Germinal center (tissue), 1 donor: ENCODE measurements around the gene MLN.

Experiments used
- DNase-seq: peaks from one replicate; pipeline ENCODE4 v3.0.0; 2012; ENCODE audit warnings: mixed read lengths, low spot score

The MLN gene

DNA sequence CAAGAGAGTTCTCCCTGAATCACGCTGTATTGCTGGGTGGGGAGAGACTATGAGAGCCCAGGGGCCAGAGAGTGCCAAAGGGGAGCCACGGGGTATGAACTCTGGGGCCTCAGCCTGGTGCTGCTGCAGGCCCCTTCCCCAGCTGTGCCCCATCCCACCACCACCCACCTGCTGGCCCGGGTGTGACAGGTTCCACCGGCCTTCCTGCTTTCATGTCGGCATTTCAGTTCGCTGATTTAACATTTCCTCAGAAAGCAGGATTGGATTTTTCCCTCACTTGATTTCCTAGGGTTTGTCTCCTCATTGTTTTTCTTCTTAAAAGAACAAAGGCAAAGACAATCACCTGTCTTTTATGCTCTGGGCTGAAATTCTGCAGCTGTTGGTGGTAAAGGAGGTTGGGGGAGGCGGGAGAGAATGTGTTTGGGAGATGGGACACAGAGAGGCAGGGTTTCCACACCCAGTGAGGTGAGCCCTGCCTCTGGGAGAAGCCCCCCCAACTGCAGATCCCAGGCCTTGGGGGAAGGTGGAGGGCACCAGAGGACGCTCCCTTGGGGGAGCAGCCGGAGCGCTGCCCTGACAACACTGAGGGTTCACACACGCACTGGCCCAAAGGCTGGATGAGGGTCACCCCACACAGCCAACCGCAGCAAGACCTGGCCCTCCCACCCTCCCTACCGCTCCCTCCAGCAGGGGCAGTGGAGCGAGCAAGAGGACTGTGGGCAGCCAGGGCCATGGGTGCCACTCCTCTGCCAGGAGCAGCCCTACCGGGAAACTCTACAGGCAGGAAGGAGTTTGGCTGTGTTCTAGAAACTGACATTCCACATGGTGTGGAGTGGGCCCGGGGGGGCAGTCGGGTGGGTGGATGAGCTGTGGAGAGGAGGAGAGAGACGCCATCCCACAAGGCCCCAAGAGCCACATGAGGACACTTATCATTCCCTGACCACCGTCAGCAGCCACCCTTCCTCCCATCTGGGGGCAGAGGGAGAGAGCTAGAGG is 10.5 kb upstream of the MLN start:
- DNase-seq = no peak

DNA sequence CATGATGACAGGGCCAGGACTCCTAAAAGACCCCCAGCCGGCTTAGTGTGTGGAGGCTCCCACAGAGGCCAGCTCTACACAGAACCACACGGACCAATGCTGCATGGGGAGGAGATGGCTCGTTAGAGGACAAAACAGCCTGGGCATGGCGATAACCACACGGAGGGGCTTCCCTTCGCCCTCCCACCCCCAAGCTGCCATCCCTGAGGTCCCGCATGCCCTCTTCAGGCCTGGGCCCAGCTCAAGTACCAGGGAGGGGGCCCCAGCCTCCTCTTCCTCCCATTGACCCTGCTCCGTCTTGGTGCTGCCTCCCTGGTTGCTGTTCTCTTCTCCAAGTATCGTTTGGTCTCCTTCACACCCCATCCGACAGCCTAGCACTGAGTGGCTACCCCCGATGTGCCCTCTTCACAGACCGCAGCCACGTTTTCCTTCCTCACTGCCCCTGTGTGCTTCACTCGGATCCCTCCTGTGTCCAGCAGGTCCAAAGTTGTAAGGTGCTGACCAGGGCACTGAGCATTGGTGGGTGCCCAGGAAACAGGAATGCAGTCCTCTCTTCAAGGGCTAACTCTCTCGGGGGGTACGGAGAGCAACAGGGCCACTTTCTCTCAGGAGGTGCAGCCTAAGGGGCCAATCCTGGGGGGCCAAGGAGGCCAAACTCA is 9.6 kb upstream of the MLN start:
- no peak for DNase-seq

DNA sequence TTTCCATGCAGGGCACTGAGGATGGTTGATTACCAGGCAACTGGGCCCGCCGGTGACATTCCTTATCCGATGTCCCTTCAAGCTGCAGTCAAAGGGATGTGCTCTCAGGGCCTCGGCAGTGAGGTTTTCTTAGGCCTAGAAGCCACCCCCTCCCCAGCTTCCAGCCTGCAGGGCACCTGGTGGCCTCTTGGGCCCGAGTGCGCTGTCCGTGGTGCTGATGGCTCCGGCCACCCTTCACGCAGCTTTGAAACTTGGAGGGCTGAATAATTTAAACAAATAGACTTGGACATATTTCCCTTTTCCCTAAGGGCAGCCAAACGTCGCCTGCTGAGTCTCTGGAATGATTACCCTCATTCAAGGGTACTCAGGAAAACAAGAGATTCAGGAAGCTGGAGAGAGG is 8.9 kb upstream of the MLN start:
- DNase-seq = peak; percentile 35

DNA sequence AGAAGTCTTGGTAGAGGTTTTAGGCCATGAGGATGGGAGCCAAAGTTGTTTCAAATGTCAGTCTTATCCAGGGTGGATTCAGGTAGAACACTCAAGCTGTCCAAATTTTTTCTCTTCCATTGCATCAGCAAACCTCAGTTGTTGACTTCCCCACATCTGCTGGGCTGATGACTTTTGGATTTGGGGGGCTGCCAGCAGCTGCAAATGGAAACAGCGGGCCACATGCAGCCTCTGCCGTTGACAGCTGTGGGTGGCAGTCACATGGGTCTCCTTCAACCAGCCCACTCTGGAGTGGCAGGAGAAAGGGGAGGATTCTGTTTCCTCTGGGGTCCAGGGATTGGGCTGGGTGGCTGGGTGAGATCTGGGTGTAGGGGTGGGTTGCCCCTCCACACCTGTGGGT is 5.8 kb upstream of the MLN start:
- DNase-seq = no peak

DNA sequence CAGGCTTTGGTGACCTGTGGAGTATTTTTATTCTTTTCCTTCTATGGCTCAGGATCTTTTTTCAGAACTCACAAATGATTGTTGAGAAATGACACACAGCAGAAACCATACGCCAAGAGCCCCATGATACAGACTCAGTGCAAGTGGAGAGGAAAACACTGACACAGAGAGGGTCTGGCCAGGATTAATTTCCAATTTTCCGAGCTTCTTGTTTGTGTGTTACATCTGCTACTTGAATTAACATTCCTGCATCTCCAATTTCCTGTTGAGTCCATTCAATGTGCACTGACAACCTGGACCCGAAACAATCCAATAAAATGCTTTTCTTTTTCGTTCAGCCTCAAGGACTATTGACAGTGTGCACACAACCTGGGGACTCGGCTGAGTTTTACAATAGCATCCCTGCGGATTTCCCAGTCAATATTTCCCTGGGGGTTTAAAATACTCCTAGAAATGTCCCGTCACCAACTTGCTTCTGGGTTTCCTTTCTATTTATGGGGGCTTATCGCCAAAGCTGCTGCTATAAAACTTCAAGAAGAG is 4.9 kb upstream of the MLN start:
- DNase-seq = no peak

DNA sequence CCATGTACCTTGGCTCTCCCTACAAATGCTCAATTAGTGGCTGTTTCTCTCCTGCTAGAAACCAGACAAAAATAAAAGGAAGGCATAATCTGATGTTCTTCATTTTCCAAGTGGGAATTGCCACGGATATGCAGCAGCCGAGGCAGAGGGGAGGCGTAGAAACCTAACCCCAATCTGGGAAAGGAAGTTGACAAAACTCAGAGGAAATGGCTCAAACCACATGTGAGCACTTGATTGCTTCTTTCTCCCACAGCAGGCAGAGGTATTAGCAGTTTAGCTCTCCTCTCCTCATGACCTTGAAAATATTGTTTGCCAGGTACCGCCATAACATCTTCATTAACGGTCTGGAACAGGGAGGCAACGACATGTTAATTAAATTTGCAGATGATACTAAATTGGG is 3.8 kb upstream of the MLN start:
- no peak for DNase-seq

DNA sequence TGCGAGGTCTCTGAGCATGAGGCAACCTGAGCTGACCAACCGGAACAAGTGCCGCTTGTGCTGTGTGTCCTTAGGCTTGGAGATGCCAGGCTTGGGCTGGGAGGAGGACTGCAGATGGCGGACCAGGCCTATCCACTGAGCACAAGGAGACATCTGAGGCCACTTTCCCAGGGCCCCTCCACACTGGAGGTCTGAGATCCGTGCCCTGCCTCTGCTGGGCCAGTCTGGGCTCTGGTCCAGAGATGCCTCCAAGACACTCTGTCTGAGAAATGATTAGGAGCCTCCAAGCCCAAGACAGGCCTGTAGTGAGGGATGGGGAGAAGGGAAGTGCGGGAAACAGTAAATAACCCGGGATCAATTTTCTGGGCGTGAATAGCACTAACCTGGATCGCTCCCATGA is 3.0 kb upstream of the MLN start:
- no peak for DNase-seq

DNA sequence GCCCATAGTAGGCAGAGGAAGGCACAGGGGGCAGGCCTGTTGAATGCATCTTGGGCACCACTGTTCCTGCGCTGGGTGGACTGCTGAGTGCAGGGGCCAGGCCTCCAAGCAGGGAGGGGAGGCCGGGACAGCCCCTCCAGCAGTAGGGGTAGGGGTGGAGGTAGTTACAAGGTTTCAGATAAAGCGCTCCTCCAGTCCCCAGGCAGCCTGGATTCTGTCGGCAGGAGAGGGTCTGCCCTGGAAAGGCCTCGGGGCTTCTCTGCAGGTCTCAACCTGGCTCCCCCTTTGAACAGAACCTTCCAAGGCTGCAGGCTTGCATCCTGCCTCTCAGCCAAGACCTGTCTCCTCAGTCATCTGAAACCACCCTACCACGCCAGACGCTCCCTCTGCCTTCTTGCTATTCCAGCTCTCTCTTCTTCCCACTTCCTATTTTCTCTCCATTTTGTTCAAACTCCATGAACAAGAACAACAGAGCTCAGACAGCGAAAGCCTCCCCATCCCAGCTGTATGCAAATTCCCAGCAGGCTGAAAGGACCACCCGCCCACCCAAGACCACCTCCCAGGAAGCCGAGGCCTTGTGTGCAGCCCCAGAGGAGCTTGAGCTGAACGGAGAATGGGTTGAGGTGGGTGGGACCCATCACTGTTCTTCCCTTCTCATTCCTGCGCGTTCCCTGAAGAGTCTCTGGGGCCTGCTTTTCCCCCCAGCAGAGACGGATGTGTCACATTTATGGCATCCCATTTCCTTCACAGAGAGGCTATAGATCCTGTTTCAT is 1.4 kb downstream of the MLN start:
- no peak for DNase-seq

DNA sequence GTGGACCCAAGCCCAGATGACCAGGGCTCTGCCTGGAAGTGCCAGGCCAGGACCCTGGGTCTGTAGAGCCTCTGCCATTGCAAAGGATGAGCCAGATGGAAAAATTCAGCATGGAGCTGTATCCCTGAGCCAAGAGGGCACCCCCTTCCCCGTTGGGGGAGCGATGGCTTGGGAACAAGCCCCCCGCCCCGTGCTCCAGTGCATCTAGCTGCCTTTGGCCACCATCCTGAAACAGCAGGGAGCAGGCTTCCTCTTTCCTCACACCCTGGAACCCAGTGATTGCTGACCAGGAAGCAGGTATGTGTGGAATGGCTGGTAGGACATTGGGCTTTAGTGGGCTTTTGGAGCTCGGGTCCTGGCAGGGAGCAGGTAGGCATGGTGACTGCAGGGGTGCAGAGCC is 2.2 kb downstream of the MLN start:
- DNase-seq = no peak

DNA sequence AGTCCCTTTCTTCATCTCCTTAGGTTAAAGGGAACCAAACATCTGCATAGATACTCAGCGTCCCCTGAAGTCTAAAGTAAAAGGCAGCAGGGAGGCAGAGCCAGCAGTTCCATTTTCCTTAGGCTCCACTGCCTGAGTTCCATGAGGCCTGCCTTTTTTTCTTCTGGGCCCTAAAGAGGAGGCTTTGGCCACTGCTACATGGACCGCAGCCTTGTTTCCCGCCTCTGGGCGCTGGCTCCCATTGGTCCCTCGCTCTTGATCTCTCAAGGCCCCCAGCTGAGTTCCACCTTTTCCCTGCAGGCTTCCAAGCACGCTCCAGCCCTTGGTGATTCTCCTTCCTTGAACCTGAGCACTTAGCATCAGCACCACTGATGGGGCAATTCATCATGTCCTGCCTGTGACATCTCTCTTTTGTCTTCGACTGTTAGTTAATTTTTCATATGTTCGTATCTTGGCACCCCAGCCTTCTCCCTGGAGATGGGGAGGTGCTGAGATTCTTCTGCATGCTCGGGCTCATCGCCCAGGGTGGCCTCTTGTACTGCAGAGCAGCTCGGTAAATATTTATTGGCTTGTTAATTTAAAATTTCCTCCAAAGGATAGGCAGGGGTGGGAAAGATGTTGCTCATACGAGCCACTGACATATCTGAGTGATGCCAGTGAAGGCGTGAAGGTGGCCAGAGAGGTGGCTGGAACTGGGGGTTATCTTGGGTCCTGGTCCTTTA is 3.4 kb downstream of the MLN start:
- no peak for DNase-seq

DNA sequence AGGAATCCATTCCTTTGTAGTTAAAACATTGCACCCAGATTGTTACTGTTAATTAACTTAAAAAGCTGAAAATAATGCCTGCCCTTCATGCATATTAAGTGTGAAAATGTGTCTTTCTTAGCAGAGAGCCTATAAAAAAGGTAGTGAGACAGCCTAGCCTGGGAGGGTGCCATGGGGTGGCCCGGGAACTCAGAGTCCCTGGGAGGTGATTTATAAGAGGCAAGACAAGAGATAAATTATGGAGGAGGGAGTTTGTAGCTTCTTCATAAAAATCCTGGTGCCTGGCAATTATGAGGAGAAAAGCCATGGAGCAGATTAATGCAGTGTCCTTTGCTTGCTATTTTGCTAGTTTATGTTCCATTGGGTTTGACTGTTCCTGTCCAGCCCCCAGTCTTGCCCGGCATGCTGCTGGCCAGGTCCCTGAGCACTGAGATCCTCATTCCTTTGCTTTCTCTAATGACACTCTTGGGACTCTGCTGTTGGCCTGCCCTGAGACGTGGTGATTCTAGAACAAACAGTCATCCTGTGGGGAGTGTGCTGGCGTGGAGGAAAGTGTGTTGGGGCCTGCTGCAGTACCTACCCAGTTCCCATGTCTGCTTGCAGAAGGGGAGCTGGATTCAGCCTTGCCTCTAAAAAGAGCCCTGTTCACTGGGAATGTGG is 4.2 kb downstream of the MLN start:
- DNase-seq = no peak

DNA sequence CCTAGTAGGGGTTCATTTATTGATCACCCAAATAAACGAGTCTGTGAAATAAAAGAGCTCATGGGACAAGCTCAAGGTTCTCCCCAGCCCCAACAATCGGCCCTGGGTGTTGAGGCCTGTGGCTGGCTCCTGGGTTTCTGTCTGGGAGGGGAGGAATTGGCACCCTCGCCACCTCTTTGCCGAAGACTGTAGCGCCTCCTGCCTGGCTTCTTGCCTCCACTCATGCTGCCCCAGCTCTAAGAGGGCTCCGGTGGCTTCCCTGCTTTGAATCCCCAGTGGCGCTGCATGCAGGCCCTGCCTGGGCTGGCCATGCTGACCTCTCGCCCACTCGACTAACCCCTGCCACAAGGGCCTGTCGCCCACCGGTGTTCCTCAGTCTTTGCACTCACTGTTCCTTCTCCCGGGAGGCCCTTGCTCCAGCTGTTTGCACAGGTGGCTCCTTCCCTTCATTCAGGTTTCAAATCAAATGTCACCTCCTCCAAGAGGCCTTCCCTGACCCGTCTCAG is 5.4 kb downstream of the MLN start:
- no peak for DNase-seq

DNA sequence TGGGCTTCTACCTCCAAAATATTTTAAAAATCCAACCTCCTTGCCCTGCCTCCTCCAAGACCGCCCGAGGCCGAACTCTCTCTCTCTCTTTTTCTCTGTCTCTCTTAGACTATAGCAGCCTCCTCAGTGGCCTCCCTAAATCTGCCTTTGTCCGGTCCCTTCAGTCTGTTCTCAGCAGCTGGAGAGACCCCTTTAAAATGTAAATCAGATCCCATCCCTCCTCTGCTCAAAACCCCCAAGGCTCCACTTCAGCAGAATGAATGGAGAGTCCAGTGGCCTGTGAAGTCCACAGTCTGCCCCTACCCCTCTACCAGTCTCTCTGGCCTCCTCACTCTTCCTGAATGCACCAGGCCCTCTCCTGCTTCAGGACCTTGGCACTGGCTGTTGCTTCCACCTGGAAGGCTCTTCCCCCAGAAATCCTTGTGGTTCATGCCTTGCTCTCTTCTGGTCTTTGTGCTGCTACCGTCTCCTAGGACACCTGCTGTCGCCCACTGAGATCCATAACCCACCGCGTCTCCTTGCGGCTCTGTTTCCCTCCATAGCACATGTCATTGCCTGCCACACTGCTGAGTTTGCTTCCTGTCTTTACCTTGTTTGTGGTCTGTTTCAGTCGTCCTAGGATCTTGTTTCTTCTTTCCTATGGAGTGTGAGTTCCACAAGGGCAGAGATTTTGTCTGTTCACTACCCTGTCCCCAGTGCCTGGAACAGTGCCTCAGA is 6.0 kb downstream of the MLN start:
- DNase-seq = no peak

DNA sequence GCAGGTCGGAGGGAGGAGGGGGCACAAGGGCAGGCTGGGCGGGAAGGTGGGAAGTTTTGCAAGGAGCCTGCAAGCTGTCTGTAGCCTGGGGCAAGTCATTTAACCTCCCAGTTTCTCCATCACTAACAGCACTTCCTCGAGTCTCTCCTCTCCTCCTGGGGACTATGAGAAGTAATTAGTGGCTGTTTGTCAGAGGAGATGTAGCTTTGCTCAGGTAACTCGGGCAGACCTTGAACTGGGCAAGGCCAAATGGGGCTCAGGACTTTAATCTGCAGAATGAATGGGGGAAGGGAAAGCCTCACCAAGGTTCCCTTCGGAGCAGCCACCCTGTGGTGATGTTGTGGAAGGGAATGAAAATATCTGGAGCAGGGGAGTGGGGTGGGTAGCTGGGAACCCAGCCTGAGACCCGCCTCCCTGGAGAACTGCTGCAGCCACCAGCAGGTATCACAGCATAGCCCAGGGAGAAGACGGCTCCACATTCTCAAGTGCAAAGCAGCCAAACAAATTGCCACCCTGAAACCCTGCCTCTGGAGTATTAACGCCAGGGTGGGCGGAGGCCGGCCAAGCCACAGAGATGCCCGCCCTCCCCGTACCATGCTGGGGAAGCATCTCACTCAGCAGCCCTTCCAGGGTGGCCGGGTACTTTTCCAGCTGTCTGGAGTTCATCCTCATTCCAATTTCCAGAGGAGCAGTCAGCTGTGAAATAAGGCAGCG is 8.7 kb downstream of the MLN start:
- no peak for DNase-seq

DNA sequence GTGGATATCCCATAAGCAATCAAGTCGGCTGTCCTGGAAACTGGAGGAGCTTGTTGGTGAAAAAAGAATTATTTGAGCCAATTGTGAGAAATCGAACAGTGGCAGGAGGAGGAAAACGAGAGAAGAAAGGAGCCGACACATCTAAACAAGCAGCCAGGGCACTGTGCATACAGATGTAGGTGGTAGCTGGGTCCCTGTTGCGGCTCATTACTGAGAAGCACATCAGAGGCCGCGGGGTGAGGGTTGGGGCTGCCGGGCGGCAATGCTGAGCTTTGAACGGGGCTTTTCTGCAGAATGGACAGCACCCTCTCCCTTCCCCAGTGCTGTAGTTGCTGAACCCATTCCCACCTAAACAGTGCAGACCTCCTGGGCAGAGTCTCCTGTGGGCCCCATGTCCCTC is 10.8 kb downstream of the MLN start:
- no peak for DNase-seq

DNA sequence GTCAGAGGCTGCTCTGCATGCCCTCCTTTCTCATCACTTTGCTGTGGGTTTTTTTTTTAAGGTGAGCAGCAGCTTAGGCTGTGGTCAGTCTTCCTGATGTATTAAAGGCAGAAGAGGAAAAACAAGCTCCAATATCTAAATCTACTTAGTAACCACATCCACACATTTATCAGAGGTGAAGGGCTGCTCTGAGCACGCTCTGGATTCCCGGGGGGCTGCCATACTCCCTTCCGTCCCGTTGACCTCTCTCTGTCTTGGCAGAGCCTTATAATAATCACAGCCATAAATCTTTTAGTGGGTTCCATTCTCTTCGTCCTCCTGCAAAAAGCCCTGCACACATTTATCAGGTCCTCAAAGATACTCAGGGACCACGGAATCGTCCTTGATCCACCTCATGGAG is 12.2 kb downstream of the MLN start:
- no peak for DNase-seq

DNA sequence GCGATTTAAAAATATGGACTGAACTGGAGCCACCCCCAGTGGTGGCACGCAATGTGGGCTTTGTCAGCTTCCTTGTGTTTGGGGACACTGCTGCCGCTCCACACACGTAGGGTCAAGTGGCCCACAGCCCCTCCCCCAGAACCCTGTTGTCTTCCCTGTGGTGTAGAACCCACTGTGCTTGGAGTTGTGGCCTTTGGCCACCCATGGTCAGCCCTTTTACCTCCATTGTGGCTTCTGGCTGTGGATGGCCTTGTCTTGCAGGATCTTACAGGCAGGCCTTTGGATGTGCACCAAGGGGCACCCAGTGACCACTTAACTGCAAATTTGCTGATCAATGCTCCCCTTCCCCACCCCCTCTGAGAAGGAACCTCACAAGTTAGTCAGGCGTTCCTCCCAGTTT is 12.9 kb downstream of the MLN start:
- no peak for DNase-seq

DNA sequence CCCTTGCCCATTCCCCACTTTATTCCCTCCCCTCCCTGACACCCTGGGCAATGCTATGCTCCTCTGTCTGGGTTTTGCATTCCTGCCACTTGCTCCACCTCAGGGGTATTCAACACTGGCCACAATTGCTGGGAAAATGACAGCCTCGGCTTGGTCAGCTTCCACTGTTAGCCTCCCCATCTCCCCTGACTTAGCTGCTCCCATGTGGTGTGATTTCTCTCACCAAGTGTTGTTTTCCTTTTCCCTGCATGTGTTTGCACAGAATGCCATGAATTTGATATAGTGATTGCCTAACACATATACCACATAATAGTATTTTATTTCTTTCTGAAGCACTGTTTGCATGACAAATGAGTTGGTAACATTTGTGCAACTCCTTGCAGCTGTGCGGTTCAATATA is 13.4 kb downstream of the MLN start:
- DNase-seq = no peak

DNA sequence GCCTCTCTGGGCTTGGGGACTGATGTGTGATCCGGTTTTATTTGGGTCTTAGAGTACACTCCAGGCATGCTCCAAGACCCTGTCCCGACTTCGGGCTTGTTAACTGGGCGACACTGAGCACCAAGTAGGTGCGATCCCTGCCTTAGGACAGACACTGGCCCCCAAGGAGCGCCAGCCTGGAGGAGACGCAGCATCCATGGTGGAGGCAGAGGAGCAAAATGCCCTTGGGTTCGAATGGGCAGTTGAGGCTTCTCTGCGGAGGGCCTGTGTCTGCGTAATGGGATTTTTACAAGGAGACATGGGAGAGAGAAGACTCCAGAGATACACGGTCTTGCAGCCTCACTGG is 14.3 kb downstream of the MLN start:
- no peak for DNase-seq
